Measurements from ENCODE around the gene CORO1C. TPM values are rescaled to one million over a fixed set of nuclear protein-coding genes. Genes with fewer than 3 reads are reported as not detected.

The CORO1C gene
- total RNA-seq = 100 to 1,000 TPM; 100 to 273 (median 154) TPM

- TF ChIP-seq CTCF (IDR thresholded peaks at IDR 0.05) = peak in 1 of 3 donors; percentile 95
- DNase-seq (ENCODE audit: low spot score) (peak; percentile 89), ATAC-seq (ENCODE audit: low FRiP score) (peak; percentile 85)
Measured at GRCh38 chr12:108731105-108731865, at the start of gene CORO1C. Gene CORO1C (minus strand): TSS chr12:108731518. CDS start chr12:108701318, 30,200 bp downstream.

- ATAC-seq (ENCODE audit: low FRiP score) (peak; percentile 62), DNase-seq (ENCODE audit: low spot score) (no peak)
- TF ChIP-seq CTCF (IDR thresholded peaks at IDR 0.05) = no peak
Measured at GRCh38 chr12:108779998-108780688, 48.8 kb upstream of the CORO1C start.

GRCh38 chr12:108778053-108778452 is 46.7 kb upstream of the CORO1C start:
- no peak for ATAC-seq (ENCODE audit: low FRiP score)
- no peak for TF ChIP-seq CTCF (IDR thresholded peaks at IDR 0.05)
- DNase-seq (ENCODE audit: low spot score) = no peak

- ATAC-seq (ENCODE audit: low FRiP score) = no peak
- no peak for DNase-seq (ENCODE audit: low spot score)
- TF ChIP-seq CTCF (IDR thresholded peaks at IDR 0.05) = no peak
Measured at GRCh38 chr12:108777156-108777555, 45.8 kb upstream of the CORO1C start.

- peak; percentile 94 for ATAC-seq (ENCODE audit: low FRiP score)
- peak; percentile 43 for DNase-seq (ENCODE audit: low spot score)
- no peak for TF ChIP-seq CTCF (IDR thresholded peaks at IDR 0.05)
Measured at GRCh38 chr12:108773798-108774788, 42.8 kb upstream of the CORO1C start.

GRCh38 chr12:108772891-108773797 is 41.8 kb upstream of the CORO1C start:
- ATAC-seq (ENCODE audit: low FRiP score) (no peak), DNase-seq (ENCODE audit: low spot score) (no peak)
- TF ChIP-seq CTCF (IDR thresholded peaks at IDR 0.05) = no peak

All from omental fat pad (tissue), 4 donors.